Urinary bladder (tissue), 4 donors: Measurements from ENCODE around the gene ACOXL. TPM values are rescaled to one million over a fixed set of nuclear protein-coding genes. Genes with fewer than 3 reads are reported as not detected.
A peak's percentile ranks its signal among the peaks of the same experiment; 100 is the strongest.

Source experiments
- DNase-seq: peaks from one replicate; pipeline ENCODE4 v3.0.0-alpha.2; 2015; ENCODE audit errors: extremely low spot score
- H3K27ac ChIP-seq: one replicate; pipeline ENCODE4 v1.5.1; 2013; ENCODE audit warnings: low read depth, mild to moderate bottlenecking, moderate library complexity
- H3K36me3 ChIP-seq: one replicate; pipeline ENCODE4 v1.6.1; 2013; ENCODE audit warnings: mild to moderate bottlenecking, moderate library complexity; ENCODE audit not compliant: insufficient read depth
- H3K4me1 ChIP-seq: one replicate; pipeline ENCODE4 v1.6.1; 2013; ENCODE audit warnings: mild to moderate bottlenecking, moderate library complexity; ENCODE audit not compliant: insufficient read depth
- H3K4me3 ChIP-seq: one replicate; pipeline ENCODE4 v1.5.1; 2013; ENCODE audit warnings: low read depth, low read length
- WGBS: extraction: QIAGEN DNeasy Blood & Tissue Kit; methylation state at CpG from one replicate; pipeline ENCODE4 v1.1.7; 2013; 5-methylcytosine and 5-hydroxymethylcytosine counted together
- polyA plus RNA-seq: library from polyadenylated mRNA; stranded (reverse); fragments of 200-250 nt; gene quantifications from one replicate; pipeline ENCODE4 v1.2.3, GENCODE V29; 2013
- total RNA-seq: library from RNA; depleted of rRNA; stranded (reverse); fragments of >200 nt; gene quantifications from one replicate; pipeline ENCODE4 v1.2.3, GENCODE V29; 2014
- donor health status: healthy with polysubstance abuse.
- donor health status: healthy.

ACOXL gene
- total and polyA plus RNA-seq, 2 donors: 1.2 to 6.2 TPM

DNA sequence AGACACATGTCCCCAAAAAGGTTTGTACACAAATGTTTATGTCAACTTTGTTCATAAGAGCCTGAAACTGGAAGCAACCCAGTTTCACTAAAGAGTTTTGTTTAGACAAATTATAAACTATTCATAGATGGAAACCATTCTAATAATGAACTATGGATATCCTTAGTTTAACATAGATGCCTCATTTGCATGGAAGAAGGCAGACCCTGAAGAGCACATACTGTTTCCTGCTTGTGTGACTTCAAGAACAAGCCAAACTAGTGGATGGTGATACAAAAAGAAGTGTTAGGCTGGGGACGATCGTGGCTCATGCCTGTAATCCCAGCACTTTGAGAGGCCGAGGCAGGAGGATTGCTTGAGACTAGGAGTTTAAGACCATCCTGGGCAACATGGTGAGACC lies 48.1 kb downstream of the ACOXL start:
- no peak overlapping the region for H3K27ac ChIP-seq
- no peaks in the 10 kb centered on the region for H3K4me1 ChIP-seq
- 83% methylated on average over 3 of the region's 3 CpGs for WGBS
- H3K4me3 ChIP-seq: no peak overlapping the region
- no peak for DNase-seq
- H3K36me3 ChIP-seq: no peaks in the 10 kb centered on the region

DNA sequence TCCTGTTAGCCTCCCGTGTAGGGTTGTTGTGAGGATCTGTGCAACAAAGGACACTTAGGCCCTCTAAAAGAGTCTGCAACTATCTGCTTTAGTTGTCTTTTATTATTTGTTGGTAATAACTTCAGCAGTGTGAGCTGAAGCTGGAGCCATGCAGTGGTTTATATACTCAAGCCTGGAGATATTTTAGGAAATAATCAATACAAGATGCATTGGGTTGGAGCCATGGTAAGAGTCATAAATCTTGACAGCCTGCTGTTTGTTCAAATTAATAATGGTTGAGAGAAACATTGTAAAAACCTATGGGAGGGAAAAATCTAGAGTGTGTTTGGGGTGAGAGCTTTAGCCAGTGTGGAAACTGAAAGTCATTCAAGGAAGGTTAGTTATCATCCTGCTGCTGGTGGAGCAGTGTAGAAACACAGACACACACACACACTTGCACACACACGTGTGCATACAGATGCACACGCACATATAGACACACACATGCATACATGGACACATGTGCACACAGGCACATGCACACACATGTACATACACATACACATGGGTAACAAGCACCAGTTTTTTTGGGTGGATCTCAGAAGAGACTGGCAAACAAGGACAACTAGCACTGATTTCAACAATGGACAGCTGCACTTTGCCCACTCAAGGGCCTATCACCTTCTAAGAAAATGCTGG lies 51.0 kb downstream of the ACOXL start:
- WGBS: 75% methylated on average over 3 of the region's 3 CpGs

DNA sequence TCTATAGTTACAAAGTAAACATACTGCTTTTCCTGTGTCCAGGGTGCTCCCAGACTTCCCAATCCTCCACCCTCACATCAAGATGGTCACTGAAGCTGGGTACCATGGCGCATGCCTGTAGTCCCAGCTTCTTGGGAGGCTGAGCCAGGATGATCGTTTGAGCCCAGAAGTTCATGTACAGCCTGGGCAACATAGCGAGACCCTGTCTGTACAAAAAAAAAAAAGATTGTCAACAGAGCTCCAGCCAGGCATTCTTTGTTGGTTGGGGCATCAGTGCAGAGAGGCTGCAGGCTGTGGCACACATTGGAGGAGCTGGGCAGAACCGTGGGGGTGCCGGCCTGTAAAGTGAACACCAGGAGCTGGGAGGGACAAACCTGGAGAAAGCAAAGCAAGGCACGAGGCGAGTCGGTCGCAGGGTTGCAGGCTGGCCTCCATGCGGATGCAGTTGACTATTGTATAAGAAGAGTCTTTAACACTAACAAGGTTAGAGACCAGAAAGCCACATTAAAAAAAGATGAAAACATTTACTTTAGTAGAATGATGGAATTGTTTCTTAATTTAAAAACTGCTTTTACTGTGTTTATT lies 51.8 kb downstream of the ACOXL start:
- H3K27ac ChIP-seq: no peak overlapping the region
- no peaks in the 10 kb centered on the region for H3K4me1 ChIP-seq
- H3K4me3 ChIP-seq: no peak overlapping the region
- WGBS: 88% methylated on average over 10 of the region's 10 CpGs
- DNase-seq: no peak
- H3K36me3 ChIP-seq: no peaks in the 10 kb centered on the region

More for the DNA sequence above, 51.0 kb downstream of the ACOXL start:
- Histone ChIP-seq H3K4me1 (no peaks in the 10 kb centered on the region), H3K4me3 (no peak overlapping the region), H3K27ac (no peak overlapping the region), H3K36me3 (no peaks in the 10 kb centered on the region)
- DNase-seq: no peak

DNA sequence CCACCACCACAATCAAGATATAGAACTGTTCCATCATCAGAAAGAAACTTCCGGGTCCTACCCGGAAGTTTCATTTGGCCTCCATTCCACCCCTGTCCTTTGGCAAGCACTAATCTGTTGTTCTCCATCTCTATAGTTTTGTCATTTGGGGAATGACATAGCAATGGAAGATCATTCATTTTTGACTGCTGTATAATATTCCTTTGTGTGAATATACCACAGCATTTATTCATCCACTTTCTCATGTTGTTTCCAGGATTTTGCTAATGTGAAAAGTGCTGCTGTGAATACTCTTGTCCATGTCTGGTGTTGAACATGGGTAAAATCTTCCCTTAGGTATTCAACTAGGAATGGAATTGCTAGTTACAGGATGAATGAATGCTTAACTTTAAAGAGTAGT lies 53.1 kb downstream of the ACOXL start:
- no peak for DNase-seq
- Histone ChIP-seq H3K4me1 (no peaks in the 10 kb centered on the region), H3K27ac (no peak overlapping the region), H3K4me3 (no peak overlapping the region), H3K36me3 (no peaks in the 10 kb centered on the region)
- WGBS: 98% methylated on average over 2 of the region's 2 CpGs

DNA sequence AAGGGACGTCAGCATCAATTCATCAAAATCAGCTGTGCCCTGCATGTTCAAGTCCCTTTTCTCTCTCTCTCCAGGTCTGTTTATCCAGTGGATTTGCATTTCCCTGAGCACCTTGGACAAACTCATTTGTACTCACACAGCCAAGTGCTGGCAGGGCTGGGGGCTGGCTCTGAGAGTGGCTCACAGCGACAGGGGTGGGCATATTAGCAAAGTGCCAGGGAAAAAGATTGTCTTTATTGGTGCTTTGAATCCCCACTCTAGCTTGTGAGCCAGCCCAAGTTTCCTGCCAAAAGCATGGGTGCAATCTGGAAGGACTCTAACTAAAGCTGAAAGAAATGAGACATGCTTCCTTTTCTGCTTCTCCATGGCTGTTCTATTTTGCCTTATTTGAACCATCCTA lies 56.6 kb downstream of the ACOXL start:
- Histone ChIP-seq H3K4me1 (no peaks in the 10 kb centered on the region), H3K36me3 (no peaks in the 10 kb centered on the region), H3K27ac (no peak overlapping the region), H3K4me3 (no peak overlapping the region)
- no peak for DNase-seq
- WGBS: 53% methylated on average over 2 of the region's 2 CpGs

DNA sequence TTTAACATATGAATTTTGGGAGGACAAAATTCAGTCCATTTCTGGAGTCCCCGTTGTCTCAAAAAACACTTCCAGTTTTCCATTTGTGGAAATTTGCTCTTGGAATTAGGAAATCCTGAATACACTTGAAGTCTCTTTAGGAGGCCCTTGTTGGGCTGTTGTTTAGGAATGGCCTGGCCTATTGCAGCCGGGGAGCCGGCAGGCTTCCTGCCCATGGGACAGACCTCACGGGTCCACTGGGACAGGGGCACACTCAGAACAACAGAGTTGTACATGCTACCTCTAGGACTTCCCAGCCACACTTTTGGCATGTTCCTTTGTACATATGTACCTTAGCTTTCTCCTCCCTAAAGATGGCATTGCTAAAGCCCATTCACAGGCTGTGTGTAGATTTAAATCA lies 57.3 kb downstream of the ACOXL start:
- Histone ChIP-seq H3K36me3 (no peaks in the 10 kb centered on the region), H3K27ac (no peak overlapping the region), H3K4me3 (no peak overlapping the region), H3K4me1 (no peaks in the 10 kb centered on the region)
- WGBS: 88% methylated on average over 4 of the region's 4 CpGs
- no peak for DNase-seq

DNA sequence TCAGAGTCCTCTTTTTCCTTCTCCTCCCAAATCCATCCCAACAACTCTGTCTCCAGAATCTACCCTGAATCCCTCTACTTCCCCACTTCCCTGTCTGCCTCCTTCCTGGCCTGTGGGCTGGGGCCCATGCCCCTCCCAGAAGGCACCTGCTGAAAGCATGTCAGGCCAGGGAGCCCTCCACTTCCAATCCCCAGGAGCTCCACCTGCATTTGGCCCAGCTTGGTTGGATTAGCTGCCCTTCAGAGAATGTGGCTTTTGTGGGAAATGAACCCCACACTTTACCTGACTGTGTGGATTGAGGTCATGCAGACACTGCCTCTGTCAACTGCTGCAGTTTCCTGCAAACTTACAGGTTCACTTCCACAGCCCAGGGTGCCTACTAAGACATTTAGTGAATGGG lies 58.5 kb downstream of the ACOXL start:
- Histone ChIP-seq H3K27ac (no peak overlapping the region), H3K4me1 (no peaks in the 10 kb centered on the region), H3K36me3 (no peaks in the 10 kb centered on the region), H3K4me3 (no peak overlapping the region)
- no peak for DNase-seq

DNA sequence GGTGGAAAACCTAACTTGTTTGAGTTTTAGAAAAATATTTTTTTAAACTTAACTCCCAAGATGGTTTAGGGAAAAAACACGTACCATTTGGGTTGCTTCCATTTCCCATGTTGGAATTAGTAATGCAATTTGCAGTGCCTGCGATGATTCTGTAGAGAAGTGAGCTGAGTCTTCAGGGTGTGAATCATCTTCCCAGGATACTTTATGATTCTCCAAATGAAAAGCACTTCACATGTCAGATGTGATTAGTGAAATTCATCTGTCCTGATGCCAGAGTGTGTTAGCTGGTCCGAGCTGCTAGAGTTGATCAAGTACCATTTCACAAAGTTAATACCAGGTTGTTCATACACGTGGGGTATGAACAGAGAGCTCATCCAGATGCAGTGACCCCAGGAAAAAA lies 59.1 kb downstream of the ACOXL start:
- Histone ChIP-seq H3K4me1 (no peaks in the 10 kb centered on the region), H3K4me3 (no peak overlapping the region), H3K27ac (no peak overlapping the region), H3K36me3 (no peaks in the 10 kb centered on the region)
- DNase-seq: no peak
- WGBS: 80% methylated on average over 4 of the region's 4 CpGs

DNA sequence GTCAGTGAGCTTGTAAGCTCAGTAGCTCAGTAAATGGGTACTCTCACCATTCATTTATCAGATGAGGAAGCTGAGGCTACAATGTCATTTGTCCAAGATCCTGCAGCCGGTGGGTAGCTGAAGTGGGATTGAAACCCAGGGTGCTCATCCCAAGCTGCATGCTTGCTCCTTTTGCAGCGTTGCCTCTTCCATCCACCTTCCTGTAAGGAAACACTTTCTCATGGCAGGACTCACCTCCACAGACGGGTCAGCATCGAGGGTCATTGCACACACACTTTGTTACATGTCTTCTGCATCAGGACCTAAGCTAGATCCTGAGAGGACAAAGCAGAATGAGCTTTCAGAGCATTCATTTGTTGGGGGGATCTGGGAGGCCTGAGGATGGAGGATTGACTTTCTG lies 60.7 kb downstream of the ACOXL start:
- H3K27ac ChIP-seq: no peak overlapping the region
- DNase-seq: no peak
- WGBS: 85% methylated on average over 4 of the region's 4 CpGs

DNA sequence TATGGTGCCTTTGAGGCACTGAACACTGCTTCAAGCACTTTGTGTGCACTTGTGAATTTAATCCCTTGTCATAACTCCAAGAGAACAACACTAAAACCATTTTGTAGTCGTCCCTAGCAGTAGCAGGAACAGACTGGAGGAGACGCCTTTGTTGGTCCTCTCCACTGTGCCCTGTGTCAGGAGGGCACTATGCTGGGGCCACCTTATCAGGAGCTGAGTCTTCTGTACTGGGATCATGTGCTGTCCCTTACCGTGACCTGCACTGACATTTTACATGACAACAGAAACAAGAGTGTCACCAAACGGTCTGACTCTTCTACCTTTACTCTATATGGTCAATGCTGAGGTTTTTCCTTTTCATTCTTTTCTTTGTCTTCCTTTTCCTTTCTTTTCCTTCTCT lies 62.0 kb downstream of the ACOXL start:
- no peak for DNase-seq
- Histone ChIP-seq H3K4me1 (no peaks in the 10 kb centered on the region), H3K36me3 (no peaks in the 10 kb centered on the region), H3K27ac (no peak overlapping the region), H3K4me3 (no peak overlapping the region)
- 71% methylated on average over 4 of the region's 4 CpGs for WGBS

More for the DNA sequence above, 60.7 kb downstream of the ACOXL start:
- H3K4me3 ChIP-seq: no peak overlapping the region
- no peaks in the 10 kb centered on the region for H3K36me3 ChIP-seq
- H3K4me1 ChIP-seq: no peaks in the 10 kb centered on the region

DNA sequence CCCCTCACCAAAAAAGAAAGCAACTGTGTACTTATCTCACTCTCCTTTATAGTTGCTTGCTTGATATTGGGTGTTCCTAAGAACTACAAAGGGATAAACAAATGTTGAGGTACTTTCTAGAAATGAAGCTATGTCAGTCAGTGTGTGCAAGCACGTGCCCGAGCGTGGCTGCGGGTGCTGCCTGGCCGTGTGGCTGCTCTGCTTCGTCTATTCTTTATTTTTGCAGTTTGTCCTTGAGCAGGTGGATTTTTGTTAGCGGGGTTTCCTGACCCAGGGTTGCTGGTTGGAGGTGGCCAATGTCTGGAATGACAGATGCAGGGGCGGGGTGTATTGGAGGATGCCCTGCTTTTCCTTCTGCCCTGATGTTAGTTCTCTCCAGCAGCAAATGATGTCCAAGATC lies 62.6 kb downstream of the ACOXL start:
- Histone ChIP-seq H3K4me1 (no peaks in the 10 kb centered on the region), H3K4me3 (no peak overlapping the region), H3K36me3 (no peaks in the 10 kb centered on the region), H3K27ac (no peak overlapping the region)
- 94% methylated on average over 8 of the region's 8 CpGs for WGBS
- DNase-seq: no peak

DNA sequence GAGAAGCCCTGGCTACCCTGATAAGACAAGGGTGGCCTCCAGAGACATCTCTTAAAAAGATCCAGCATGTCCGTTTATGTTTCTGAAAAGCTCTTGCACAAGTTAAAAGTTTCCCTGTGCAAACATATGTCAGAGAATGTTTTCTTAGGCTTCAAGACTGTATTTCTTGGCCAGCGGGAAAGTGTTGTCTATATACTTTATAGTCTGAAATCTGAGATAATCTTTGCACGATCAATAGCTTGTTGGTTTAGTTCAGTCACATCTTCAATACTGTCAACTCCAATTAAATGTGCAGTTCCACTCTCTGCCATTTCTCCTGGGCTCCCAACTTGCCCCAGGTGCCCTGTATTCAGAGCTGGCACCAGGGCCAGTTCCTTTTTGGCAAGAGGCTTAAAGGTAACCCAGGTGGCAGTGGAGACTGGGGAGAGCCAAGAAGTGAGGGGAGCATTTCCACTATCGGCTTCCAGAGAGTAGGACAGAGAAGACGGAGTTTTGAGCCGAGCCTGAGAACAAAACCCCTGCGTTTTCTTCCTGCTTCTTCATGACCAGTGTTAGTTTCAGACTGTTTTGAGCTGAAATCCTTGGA lies 64.4 kb downstream of the ACOXL start:
- DNase-seq: peak; percentile 17
- WGBS: 61% methylated on average over 7 of the region's 7 CpGs
- Histone ChIP-seq H3K4me1 (no peaks in the 10 kb centered on the region), H3K36me3 (no peaks in the 10 kb centered on the region), H3K4me3 (no peak overlapping the region), H3K27ac (no peak overlapping the region)

DNA sequence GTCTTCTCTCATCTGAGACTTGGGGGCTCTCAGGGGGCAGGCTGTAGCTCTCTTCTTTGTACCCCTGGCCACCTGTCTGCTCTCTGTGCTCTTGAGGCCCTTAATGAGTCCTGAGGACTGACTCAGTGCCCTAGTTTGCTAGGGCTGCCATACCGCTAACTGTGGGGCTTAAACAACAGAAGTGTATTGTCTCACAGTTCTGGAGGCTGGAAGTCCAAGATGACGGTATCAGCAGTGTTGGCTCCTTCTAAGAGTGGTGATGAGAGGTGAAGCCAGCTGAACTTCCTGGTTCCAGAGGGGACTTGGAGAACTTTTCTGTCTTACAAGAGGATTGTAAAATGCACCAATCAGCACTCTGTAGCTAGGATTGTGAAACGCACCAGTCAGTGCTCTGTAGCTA lies 67.0 kb downstream of the ACOXL start:
- H3K36me3 ChIP-seq: no peaks in the 10 kb centered on the region
- no peak overlapping the region for H3K4me3 ChIP-seq
- DNase-seq: no peak
- WGBS: 94% methylated on average over 3 of the region's 3 CpGs
- H3K27ac ChIP-seq: no peak overlapping the region
- no peaks in the 10 kb centered on the region for H3K4me1 ChIP-seq

DNA sequence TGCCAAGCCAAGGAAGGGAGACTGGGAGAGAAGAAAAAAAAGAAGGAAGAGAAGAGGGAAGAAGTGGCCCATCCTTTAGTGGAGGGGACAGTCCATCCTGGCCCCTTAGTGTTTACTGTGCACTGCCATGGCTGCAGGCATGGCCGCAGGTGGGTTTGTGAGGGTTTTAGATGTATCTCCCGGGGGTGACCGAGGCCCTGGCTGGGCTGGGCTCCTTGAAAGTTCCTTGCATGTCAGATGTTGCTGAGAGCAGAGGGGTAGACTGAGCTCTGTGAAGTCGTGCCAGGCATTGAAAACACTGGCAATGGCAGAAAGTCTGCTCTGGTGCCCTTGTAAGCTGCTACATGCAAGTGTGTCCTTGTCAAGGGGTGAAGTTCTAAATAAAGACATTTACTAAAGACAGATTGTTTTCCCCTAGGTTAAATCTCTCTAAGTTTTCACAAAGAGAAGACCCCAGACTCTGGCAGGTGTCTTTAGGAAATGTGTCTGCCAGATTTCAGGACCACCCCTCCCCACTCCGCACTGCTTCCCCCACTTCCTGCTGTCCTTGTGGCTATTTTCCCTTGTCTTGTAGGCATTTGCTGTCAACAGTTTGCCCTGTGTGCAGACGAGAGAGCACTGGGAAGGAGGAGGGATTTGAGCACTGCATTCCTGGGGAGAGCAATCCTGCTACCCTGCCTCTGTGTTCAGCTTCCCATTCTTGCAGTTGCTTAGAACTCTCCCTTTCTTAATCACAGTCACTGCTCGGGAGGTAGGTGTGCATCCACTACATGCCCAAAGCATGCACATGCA lies 68.4 kb downstream of the ACOXL start:
- no peaks in the 10 kb centered on the region for H3K36me3 ChIP-seq
- no peaks in the 10 kb centered on the region for H3K4me1 ChIP-seq
- no peak overlapping the region for H3K4me3 ChIP-seq
- DNase-seq: no peak
- no peak overlapping the region for H3K27ac ChIP-seq
- WGBS: 63% methylated on average over 7 of the region's 7 CpGs
